Adipocyte (in vitro differentiated cells): Measurements from ENCODE around the gene PMEPA1.

Experiments
- DNase-seq: peaks from one replicate; pipeline ENCODE4 v3.0.0-alpha.2; 2015; ENCODE audit warnings: low read depth
- H3K27me3 ChIP-seq: replicated peaks from 2 replicates; pipeline ENCODE4 v1.7.0; 2013; ENCODE audit warnings: mild to moderate bottlenecking, low read length, moderate library complexity; ENCODE audit not compliant: control insufficient read depth, insufficient read depth
- H3K36me3 ChIP-seq: 2 replicates; pipeline ENCODE4 v1.7.0; 2013; ENCODE audit warnings: low read length, mild to moderate bottlenecking, moderate library complexity; ENCODE audit not compliant: control insufficient read depth, insufficient read depth, severe bottlenecking
- H3K4me1 ChIP-seq: 2 replicates; pipeline ENCODE4 v1.7.0; 2013; ENCODE audit warnings: mild to moderate bottlenecking, low read length, moderate library complexity; ENCODE audit not compliant: control insufficient read depth, insufficient read depth
- H3K4me3 ChIP-seq: 2 replicates; pipeline ENCODE4 v1.7.0; 2013; ENCODE audit warnings: mild to moderate bottlenecking, low read length, moderate library complexity
- H3K9ac ChIP-seq: 2 replicates; pipeline ENCODE4 v1.7.0; 2013; ENCODE audit warnings: mild to moderate bottlenecking, low read length, moderate library complexity
- H3K9me3 ChIP-seq: 2 replicates; pipeline ENCODE4 v1.7.0; 2013; ENCODE audit warnings: mild to moderate bottlenecking, low read length, moderate library complexity; ENCODE audit not compliant: control insufficient read depth

PMEPA1 gene

DNA sequence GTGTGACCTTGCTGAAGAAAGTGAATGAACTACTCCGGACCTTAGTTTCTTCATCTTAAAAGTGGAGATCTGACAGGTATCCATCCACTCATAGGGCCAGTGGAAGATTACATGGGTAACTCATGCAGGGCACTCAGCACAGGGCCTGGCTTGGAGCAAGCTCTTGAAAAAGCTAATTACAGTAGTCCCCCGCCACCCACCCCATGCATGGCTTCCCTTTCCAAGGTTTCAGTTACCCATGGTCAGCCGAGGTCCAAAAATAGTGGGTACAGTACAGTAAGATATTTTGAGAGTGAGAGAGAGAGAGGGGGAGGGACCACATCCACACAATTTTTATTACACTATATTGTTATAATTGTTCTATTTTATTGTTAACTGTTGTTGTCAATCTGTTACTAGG, 7.1 kb upstream of the PMEPA1 start:
- Histone ChIP-seq H3K36me3 (no peaks in the 10 kb centered on the region), H3K4me1 (peaks cover 47% of the 10 kb centered on the region), H3K9ac (no peak overlapping the region), H3K9me3 (no peaks in the 10 kb centered on the region), H3K4me3 (no peak overlapping the region), H3K27me3 (peaks cover 11% of the 10 kb centered on the region)
- no peak for DNase-seq

- Histone ChIP-seq H3K4me3 (no peak overlapping the region), H3K36me3 (no peaks in the 10 kb centered on the region), H3K4me1 (peaks cover 52% of the 10 kb centered on the region), H3K9ac (no peak overlapping the region), H3K27me3 (peaks cover 6% of the 10 kb centered on the region), H3K9me3 (no peaks in the 10 kb centered on the region)
- DNase-seq: peak; percentile 70
These were observed 6.4 kb upstream of the PMEPA1 start for GRCh38 chr20:57716202-57716601.

- H3K9me3 ChIP-seq: no peaks in the 10 kb centered on the region
- no peak for DNase-seq
- no peaks in the 10 kb centered on the region for H3K36me3 ChIP-seq
- peaks cover 60% of the 10 kb centered on the region for H3K4me1 ChIP-seq
- no peak overlapping the region for H3K9ac ChIP-seq
- H3K4me3 ChIP-seq: no peak overlapping the region
- H3K27me3 ChIP-seq: no peaks in the 10 kb centered on the region
These were observed 5.6 kb upstream of the PMEPA1 start for GRCh38 chr20:57715268-57715904.

DNA sequence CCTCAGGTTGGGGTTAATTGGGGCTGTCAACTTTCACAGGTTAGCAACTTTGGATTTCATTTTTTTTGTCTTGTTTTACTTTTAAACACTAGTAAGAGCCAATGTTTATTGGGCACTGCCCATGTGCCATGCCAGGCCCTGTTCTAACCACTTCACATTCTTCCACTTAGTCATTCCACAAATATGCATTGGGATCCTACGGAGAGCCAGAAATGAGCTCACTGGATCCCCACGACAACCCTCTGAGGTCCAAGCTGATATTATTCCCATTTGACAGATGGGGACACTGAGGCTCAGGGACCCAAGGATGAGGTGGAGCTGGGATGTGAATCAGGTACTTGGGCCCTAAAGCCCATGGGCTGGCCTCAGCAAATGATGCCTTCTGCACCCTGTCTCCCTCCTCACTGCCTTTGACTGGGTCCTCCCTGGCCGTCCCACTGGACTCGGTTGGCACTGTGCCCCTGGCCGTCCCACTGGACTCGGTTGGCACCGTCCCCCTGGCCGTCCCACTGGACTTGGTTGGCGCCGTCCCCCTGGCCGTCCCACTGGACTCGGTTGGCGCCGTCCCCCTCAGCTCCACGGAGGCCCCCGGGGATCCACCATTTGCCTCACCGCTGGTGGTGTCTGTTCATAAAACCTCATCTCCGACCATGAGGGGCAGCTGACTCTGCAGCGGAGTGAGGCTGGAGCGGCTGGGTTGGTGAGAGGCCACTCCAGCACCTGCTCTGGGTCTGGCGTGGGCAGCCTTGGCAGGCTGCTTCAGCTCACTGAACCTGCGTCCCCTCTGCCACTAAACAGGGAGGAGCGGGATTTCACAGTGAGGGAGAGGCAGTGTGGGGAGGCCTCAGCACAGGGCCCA, 4.8 kb upstream of the PMEPA1 start:
- peak; percentile 59 for DNase-seq
- peaks cover 60% of the 10 kb centered on the region for H3K4me1 ChIP-seq
- H3K9me3 ChIP-seq: no peaks in the 10 kb centered on the region
- no peaks in the 10 kb centered on the region for H3K36me3 ChIP-seq
- H3K27me3 ChIP-seq: no peaks in the 10 kb centered on the region
- no peak overlapping the region for H3K4me3 ChIP-seq
- no peak overlapping the region for H3K9ac ChIP-seq

DNA sequence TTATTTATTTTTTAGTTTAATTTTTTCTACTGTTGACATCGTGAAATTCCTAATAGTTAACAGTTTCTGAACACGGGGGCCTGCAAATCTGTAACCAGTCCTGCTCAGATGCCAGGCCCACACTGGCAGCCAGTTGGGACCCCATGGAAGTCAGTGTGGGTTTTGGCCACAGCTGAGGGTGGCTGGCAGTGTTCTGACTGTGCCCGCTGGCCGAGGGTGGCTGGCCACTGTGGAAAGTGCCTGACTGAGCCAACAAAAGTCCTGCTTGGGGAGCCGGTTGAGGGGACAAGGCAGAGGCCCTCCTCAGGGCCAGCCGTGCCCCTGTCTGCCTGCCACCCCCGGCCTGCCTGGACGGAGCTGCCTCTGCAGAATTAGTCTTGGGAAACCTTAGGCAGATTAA, 4.1 kb upstream of the PMEPA1 start:
- no peaks in the 10 kb centered on the region for H3K27me3 ChIP-seq
- peaks cover 60% of the 10 kb centered on the region for H3K4me1 ChIP-seq
- no peaks in the 10 kb centered on the region for H3K9me3 ChIP-seq
- H3K4me3 ChIP-seq: no peak overlapping the region
- H3K36me3 ChIP-seq: no peaks in the 10 kb centered on the region
- no peak for DNase-seq
- H3K9ac ChIP-seq: no peak overlapping the region

DNA sequence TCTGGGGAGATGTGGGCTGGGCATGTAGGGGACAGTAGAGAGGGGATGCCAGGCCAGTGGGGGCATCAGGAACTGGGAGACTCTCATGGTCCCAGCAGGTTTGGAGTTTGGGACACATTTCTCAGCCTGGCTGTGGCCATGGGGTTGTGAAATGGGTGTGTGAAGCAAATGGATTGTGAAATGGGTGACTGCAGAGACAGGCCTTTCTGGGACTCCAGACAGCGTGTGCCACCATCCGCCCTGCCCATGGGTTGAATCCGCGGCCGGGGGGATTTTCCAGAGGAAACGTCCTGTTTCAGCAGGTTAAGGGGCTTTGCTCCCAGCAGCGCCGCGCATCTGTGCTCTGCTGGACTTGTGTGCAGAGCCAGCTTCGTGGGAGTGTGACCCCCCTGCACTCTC, 3.7 kb upstream of the PMEPA1 start:
- Histone ChIP-seq H3K27me3 (no peaks in the 10 kb centered on the region), H3K4me3 (no peak overlapping the region), H3K36me3 (no peaks in the 10 kb centered on the region), H3K9ac (no peak overlapping the region), H3K4me1 (peaks cover 59% of the 10 kb centered on the region), H3K9me3 (no peaks in the 10 kb centered on the region)
- peak; percentile 69 for DNase-seq

GRCh38 chr20:57712851-57713504, 3.2 kb upstream of the PMEPA1 start:
- Histone ChIP-seq H3K9me3 (no peaks in the 10 kb centered on the region), H3K4me1 (peaks cover 61% of the 10 kb centered on the region), H3K4me3 (no peak overlapping the region), H3K9ac (no peak overlapping the region), H3K27me3 (no peaks in the 10 kb centered on the region), H3K36me3 (no peaks in the 10 kb centered on the region)
- no peak for DNase-seq

DNA sequence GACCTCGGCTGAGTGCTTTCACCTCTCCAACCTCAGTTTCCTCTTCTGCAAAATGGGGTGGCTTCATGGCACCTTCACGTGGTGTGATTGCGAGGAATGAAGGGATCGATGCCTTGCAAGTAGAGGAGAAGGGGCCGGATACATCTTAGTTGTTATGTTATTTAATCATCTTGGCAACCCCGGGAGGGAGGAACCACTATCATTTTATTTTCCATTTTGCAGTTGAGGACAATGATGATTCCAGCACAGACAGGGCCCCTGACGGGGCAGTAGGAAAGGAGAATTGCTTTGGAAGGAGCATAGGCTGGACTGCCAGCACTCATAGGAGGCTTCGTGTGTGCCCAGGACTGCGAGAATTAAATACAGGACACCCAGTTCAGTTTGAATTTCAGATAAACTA, 2.5 kb upstream of the PMEPA1 start:
- no peak for DNase-seq
- Histone ChIP-seq H3K4me1 (peaks cover 60% of the 10 kb centered on the region), H3K9me3 (no peaks in the 10 kb centered on the region), H3K9ac (no peak overlapping the region), H3K4me3 (no peak overlapping the region), H3K27me3 (no peaks in the 10 kb centered on the region), H3K36me3 (no peaks in the 10 kb centered on the region)

- Histone ChIP-seq H3K36me3 (no peaks in the 10 kb centered on the region), H3K4me3 (no peak overlapping the region), H3K9me3 (no peaks in the 10 kb centered on the region), H3K27me3 (no peaks in the 10 kb centered on the region), H3K4me1 (peaks cover 60% of the 10 kb centered on the region), H3K9ac (no peak overlapping the region)
- DNase-seq: no peak
These were observed 2.0 kb upstream of the PMEPA1 start for GRCh38 chr20:57711826-57712225.

GRCh38 chr20:57711311-57711712, 1.5 kb upstream of the PMEPA1 start:
- no peak for DNase-seq
- H3K4me3 ChIP-seq: peak overlapping the region; percentile 83

GRCh38 chr20:57710841-57711240, 1.0 kb upstream of the PMEPA1 start:
- H3K9ac ChIP-seq: no peak overlapping the region
- peaks cover 56% of the 10 kb centered on the region for H3K4me1 ChIP-seq
- DNase-seq: no peak
- peak overlapping the region; percentile 83 for H3K4me3 ChIP-seq
- H3K27me3 ChIP-seq: no peaks in the 10 kb centered on the region
- H3K9me3 ChIP-seq: no peaks in the 10 kb centered on the region
- H3K36me3 ChIP-seq: no peaks in the 10 kb centered on the region

More at GRCh38 chr20:57711311-57711712, 1.5 kb upstream of the PMEPA1 start:
- Histone ChIP-seq H3K36me3 (no peaks in the 10 kb centered on the region), H3K9ac (no peak overlapping the region), H3K4me1 (peaks cover 56% of the 10 kb centered on the region), H3K27me3 (no peaks in the 10 kb centered on the region), H3K9me3 (no peaks in the 10 kb centered on the region)
